Left colon (tissue), 2 donors: ENCODE results near the gene SWI5. TPM values are rescaled to one million over a fixed set of nuclear protein-coding genes. Genes with fewer than 3 reads are reported as not detected.
"Not testable (repeated sequence)": the region's sequence is repeated elsewhere in the genome, so short reads cannot be mapped to it uniquely, and the experiment has no call there.

ENCODE experiments used
- ATAC-seq: fragments of 200-7000 bp; cut with Tn5 transposase; one replicate; pipeline ENCODE4 v1.9.1; 2020; ENCODE audit warnings: mild to moderate bottlenecking, moderate library complexity
- DNase-seq, 2 donors: peaks; one replicate each; pipeline ENCODE4 v3.0.0-alpha.2; 2020
- intact Hi-C, 2 donors: fragments of 100-400 bp; cut with DNase I in 1 of 2; cut with micrococcal nuclease in 1 of 2; formaldehyde crosslinking; loops; one replicate each; pipeline versions ENCODE4 v1.11.2 to v1.14.0; 2022; cut with DNase I, micrococcal nuclease
- total RNA-seq, 2 donors: library from RNA; stranded (reverse); fragmentation: NEBNext Ultra II Directional; extraction: Animal tissue kit (Norgen Biotek cat#: 25700); gene quantifications; one replicate each; pipeline ENCODE4 v1.2.1, GENCODE V29; 2021
- donor health status: DM: no; HTN: no; CAD: no.
- donor health status: DM: yes; HTN: yes; CAD: no.

The SWI5 gene
- total RNA-seq, 2 donors from 2014 or later, result 11.0 to 13.2 TPM

GRCh38 chr9:128274245-128274644 is 1.8 kb upstream of the SWI5 start:
- DNase-seq (no peak), ATAC-seq (no peak)
- intact Hi-C loops, result no loop called here

DNA sequence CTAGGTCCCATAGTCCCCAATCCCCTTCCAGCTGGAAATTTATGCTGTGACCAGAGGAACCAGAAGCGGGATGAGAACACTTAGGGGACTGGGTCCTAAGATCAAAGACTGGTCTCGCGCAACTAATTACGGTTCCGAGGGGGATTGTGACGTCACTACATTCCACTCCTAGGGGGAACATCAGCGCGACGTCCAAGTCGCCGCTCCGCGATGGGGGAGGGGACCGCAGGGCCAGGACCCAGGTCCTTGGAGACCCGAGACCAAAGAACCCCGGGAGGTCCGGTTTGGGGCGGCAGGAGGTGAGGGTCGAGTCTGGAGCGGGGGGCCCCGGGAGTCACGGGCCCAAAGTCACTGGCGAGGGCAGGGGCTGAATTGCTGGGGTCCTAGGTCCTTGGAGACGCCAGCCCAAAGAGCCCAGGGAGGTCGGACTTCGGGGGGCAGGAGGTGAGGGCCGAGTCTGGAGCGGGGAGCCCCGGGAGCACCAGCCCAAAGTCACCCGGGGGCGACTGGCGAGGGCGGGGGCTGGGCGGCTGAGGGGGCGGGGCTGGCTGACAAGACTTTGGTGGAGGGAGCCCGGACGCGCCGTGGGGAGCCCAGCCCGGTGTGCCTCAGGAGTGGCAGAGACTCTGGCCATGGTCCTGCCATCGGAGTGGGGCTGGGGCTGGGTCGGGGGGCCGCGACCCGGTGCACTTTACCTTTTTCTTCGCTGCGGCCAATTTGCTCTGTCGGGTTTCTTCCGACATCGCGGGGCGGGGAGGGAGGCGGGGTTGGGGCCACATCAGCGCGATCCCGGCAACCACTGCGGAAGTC is 673 bp upstream of the SWI5 start, which contains the start of gene GOLGA2:
Gene GOLGA2 (minus strand): TSS at position 810 of the 810 bp plus-strand sequence. CDS start 31 bp downstream, at position 779.
- peak; percentile 62 for ATAC-seq
- peak; percentile 31 to 55 for DNase-seq
- intact Hi-C loops, result no loop called here

- DNase-seq (peak; percentile 39 to 47), ATAC-seq (peak; percentile 18)
- intact Hi-C loops, result no loop called here
Observed at GRCh38 chr9:128276574-128277270, 646 bp downstream of the SWI5 start.

GRCh38 chr9:128279088-128280073 is 3.3 kb downstream of the SWI5 start:
- intact Hi-C loops, ATAC-seq, DNase-seq: not testable (repeated sequence)

GRCh38 chr9:128280084-128280622 is 4.1 kb downstream of the SWI5 start:
- no peak for DNase-seq
- intact Hi-C loops, result no loop called here
- no peak for ATAC-seq

- DNase-seq (no peak), ATAC-seq (no peak)
- intact Hi-C loops, result no loop called here
Observed at GRCh38 chr9:128282500-128282899, 6.4 kb downstream of the SWI5 start.

GRCh38 chr9:128285033-128285784 is 9.1 kb downstream of the SWI5 start:
- intact Hi-C loops, result no loop called here
- DNase-seq, result no peak
- ATAC-seq, result no peak

DNA sequence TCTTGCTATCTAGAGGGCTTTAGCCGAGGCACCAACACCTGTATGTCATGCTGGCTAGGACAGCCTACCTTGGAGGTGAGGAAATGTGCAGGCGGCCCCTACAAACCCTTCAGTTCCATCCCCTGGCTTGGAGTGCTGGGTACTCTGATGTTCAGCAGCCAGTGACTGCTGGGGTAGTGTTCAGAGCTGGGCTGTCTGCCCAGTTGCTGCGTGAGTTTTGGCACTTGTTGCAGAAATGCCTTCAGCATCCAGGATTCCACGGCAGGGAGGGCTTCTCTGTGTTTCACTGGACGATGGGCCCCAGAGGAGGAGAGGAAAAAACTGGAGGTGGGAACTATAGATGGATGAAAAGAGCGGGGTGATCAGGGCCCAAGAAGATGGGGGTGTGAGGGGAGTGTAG is 10.4 kb downstream of the SWI5 start:
- ATAC-seq, result no peak
- no peak for DNase-seq
- intact Hi-C loops, result no loop called here

GRCh38 chr9:128288273-128289004 is 12.4 kb downstream of the SWI5 start:
- no peak for DNase-seq
- intact Hi-C loops, result no loop called here
- ATAC-seq, result no peak

- ATAC-seq, result no peak
- intact Hi-C loops, result no loop called here
Observed at GRCh38 chr9:128292009-128292408, 15.9 kb downstream of the SWI5 start.

DNA sequence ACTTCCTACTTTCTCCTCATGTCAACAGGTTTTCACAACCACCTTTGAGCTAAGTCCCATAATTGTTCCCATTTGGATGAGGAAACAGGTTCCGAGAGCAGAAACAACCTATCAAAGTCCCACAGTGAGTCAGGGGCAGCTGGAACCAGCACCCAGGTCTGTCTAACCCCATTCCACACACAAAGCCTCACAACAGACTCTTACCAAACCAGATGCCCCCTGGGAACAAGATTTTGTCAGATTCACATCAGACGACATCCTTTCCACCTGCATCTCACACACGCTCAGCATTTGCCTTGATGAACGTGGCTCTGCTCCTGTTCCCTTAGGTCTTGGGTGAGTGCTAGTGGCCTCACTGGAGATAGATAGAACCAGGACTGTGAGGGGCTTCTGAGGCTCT is 17.0 kb downstream of the SWI5 start:
- DNase-seq, result no peak
- intact Hi-C loops, result no loop called here
- ATAC-seq, result no peak

More at GRCh38 chr9:128292009-128292408, 15.9 kb downstream of the SWI5 start:
- DNase-seq, result no peak

DNA sequence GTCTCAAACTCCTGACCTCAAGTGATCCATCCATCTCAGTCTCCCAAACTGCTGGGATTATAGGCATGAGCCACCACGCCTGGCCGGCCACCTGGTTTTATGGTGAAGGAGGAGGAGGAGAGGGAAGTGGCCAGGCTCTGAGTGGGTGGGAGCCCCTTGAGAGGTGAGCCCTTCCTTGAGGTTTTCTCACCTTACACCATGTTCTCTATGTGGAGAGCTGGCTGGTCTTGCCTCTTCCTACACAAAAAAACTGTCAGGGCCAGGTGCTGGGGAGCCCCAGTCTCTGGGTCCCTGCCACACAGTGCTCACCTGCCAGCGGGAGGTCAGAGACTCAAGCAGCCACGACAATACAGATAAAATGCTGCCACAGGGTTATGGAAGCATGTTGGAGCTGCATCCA is 18.1 kb downstream of the SWI5 start:
- no peak for DNase-seq
- intact Hi-C loops, result no loop called here
- ATAC-seq, result no peak

DNA sequence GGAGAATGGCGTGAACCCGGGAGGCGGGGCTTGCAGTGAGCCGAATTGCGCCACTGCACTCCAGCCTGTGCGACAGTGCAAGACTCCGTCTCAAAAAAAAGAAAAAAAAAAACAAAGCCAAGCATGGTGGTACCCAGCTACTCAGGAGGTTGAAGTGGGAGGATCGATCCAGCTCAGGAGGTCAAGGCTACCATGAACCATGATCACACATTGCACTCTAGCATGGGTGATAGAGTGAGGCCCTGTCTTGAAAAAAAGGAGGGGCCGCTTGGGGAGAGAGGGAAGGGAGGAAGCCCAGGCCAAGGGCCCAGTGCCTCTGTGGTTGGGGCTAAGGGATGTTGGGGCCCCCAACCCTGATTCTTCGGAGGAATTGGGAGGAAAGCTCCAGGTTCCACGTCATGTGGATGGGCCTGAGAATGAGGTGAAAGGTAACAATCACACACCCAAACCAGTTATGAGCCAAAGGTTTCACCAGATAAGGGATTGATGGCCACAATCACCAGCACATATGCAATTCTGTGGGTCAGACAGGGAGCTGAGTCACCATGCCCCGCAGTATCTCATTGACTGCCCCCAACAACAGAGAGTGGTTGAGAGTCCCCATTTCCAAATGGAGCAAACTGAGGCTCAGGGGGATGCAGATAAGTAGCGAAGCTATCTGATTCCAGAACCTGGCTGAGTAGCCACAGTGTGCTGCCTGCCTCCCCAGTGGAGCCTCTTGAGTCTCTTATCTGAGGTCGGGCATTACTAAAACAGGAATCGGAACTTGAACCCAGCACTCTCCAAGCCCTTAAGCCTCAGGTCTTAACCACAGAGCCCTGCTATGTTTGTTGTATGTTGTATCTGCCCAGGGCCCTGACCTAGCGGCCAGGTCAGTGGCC is 20.5 kb downstream of the SWI5 start:
- intact Hi-C loops, result no loop called here
- DNase-seq, result peak; percentile 28 to 55
- peak; percentile 82 for ATAC-seq

GRCh38 chr9:128297221-128297773 is 21.2 kb downstream of the SWI5 start:
- no peak for DNase-seq
- peak; percentile 28 for ATAC-seq
- intact Hi-C loops, result no loop called here

GRCh38 chr9:128298535-128299482 is 22.7 kb downstream of the SWI5 start:
- intact Hi-C loops, result no loop called here
- peak; percentile 23 for ATAC-seq
- peak in 1 of 2 donors; percentile 36 for DNase-seq
